Mesenchymal stem cell (in vitro differentiated cells and primary cell): ENCODE measurements around the gene KBTBD12.

Experiments
- DNase-seq: peaks from one replicate; pipeline ENCODE4 v3.0.0-alpha.2; 2013
- H2AFZ ChIP-seq: one replicate; pipeline ENCODE4 v1.6.1; 2013; ENCODE audit warnings: low read depth, mild to moderate bottlenecking, control low read depth, inconsistent platforms, low read length, moderate library complexity
- H2AK5ac ChIP-seq: 2 replicates; pipeline ENCODE4 v1.6.1; 2013; ENCODE audit warnings: low read length, moderate library complexity, mild to moderate bottlenecking, inconsistent platforms; ENCODE audit not compliant: severe bottlenecking
- H2BK120ac ChIP-seq: one replicate; pipeline ENCODE4 v1.6.1; 2013; ENCODE audit warnings: low read depth, mild to moderate bottlenecking, inconsistent platforms, low read length, moderate library complexity
- H2BK12ac ChIP-seq, 2 experiments: one replicate each; pipeline ENCODE4 v1.6.1; 2013; ENCODE audit warnings: inconsistent platforms in 2 of 2, low read length in 2 of 2, mild to moderate bottlenecking in 2 of 2, moderate library complexity in 2 of 2, control low read depth in 1 of 2
- H2BK15ac ChIP-seq: one replicate; pipeline ENCODE4 v1.6.1; 2013; ENCODE audit warnings: mild to moderate bottlenecking, low read depth, inconsistent platforms; ENCODE audit not compliant: poor library complexity, severe bottlenecking
- H2BK5ac ChIP-seq: 2 replicates; pipeline ENCODE4 v1.6.1; 2013; ENCODE audit warnings: low read depth, mild to moderate bottlenecking, low read length, control low read depth, inconsistent platforms; ENCODE audit not compliant: poor library complexity, severe bottlenecking
- H3K14ac ChIP-seq, 2 experiments: one replicate each; pipeline ENCODE4 v1.6.1; 2013; ENCODE audit warnings: inconsistent platforms in 2 of 2, low read length in 2 of 2, control low read depth in 1 of 2, mild to moderate bottlenecking in 1 of 2, moderate library complexity in 1 of 2
- H3K18ac ChIP-seq, 2 experiments: one replicate each; pipeline ENCODE4 v1.6.1; 2013; ENCODE audit warnings: inconsistent platforms in 2 of 2, low read length in 2 of 2, control low read depth in 1 of 2, low read depth in 1 of 2, mild to moderate bottlenecking in 1 of 2
- H3K23ac ChIP-seq, 2 experiments: one replicate each; pipeline ENCODE4 v1.6.1; 2013; ENCODE audit warnings: inconsistent platforms in 2 of 2, low read length in 2 of 2, mild to moderate bottlenecking in 2 of 2, moderate library complexity in 2 of 2, control low read depth in 1 of 2
- H3K27ac ChIP-seq: 2 replicates; pipeline ENCODE4 v1.5.1; 2013; ENCODE audit warnings: mild to moderate bottlenecking, moderate library complexity, low read length, control low read depth, inconsistent platforms; ENCODE audit not compliant: poor library complexity, severe bottlenecking
- H3K27me3 ChIP-seq, 2 experiments: 2 replicates each; pipeline versions ENCODE4 v1.6.1 to v1.7.0; 2013; ENCODE audit warnings: low read length in 2 of 2, mild to moderate bottlenecking in 2 of 2, moderate library complexity in 2 of 2, control low read depth in 1 of 2, inconsistent platforms in 1 of 2; ENCODE audit not compliant: control insufficient read depth in 1 of 2, insufficient read depth in 1 of 2
- H3K36me3 ChIP-seq, 2 experiments: 2 replicates each; pipeline versions ENCODE4 v1.6.1 to v1.7.0; 2013; ENCODE audit warnings: low read length in 2 of 2, control low read depth in 1 of 2, inconsistent platforms in 1 of 2, low read depth in 1 of 2, mild to moderate bottlenecking in 1 of 2; ENCODE audit not compliant: insufficient read depth in 2 of 2, control insufficient read depth in 1 of 2
- H3K4ac ChIP-seq, 2 experiments: one replicate each; pipeline ENCODE4 v1.6.1; 2013; ENCODE audit warnings: inconsistent platforms in 2 of 2, low read length in 2 of 2, mild to moderate bottlenecking in 2 of 2, moderate library complexity in 2 of 2, control low read depth in 1 of 2, low read depth in 1 of 2
- H3K4me1 ChIP-seq: 2 replicates; pipeline ENCODE4 v1.6.1; 2013; ENCODE audit warnings: low read depth, low read length, control low read depth; ENCODE audit not compliant: control insufficient read depth, insufficient read depth
- H3K4me2 ChIP-seq: 2 replicates; pipeline ENCODE4 v1.6.1; 2013; ENCODE audit warnings: low read length, mild to moderate bottlenecking, inconsistent platforms; ENCODE audit not compliant: poor library complexity, severe bottlenecking
- H3K4me3 ChIP-seq, 2 experiments: 2 replicates each; pipeline versions ENCODE4 v1.5.1 to v1.7.0; 2013; ENCODE audit warnings: low read length in 2 of 2, mild to moderate bottlenecking in 2 of 2, control low read depth in 1 of 2, low read depth in 1 of 2; ENCODE audit not compliant: insufficient read depth in 1 of 2
- H3K79me1 ChIP-seq: replicated peaks from 2 replicates; pipeline ENCODE4 v1.6.1; 2013; ENCODE audit warnings: mild to moderate bottlenecking, control low read depth, low read length, inconsistent platforms; ENCODE audit not compliant: poor library complexity, severe bottlenecking
- H3K9ac ChIP-seq: 2 replicates; pipeline ENCODE4 v1.7.0; 2013; ENCODE audit warnings: mild to moderate bottlenecking, low read length, moderate library complexity
- H3K9me3 ChIP-seq: 2 replicates; pipeline ENCODE4 v1.7.0; 2013; ENCODE audit warnings: mild to moderate bottlenecking, low read length; ENCODE audit not compliant: control insufficient read depth
- H4K8ac ChIP-seq: one replicate; pipeline ENCODE4 v1.6.1; 2013; ENCODE audit warnings: inconsistent platforms, mild to moderate bottlenecking, low read length, moderate library complexity
- H4K91ac ChIP-seq: one replicate; pipeline ENCODE4 v1.6.1; 2013; ENCODE audit warnings: mild to moderate bottlenecking, low read length, inconsistent platforms
- WGBS: methylation state at CpG from one replicate; pipeline ENCODE4 v1.1.7; 2013; ENCODE audit warnings: mixed read lengths; 5-methylcytosine and 5-hydroxymethylcytosine counted together

Gene KBTBD12

GRCh38 chr3:127981097-127981496, 66.1 kb downstream of the KBTBD12 start:
- Histone ChIP-seq H3K4me3 (no peak overlapping the region), H3K4me1 (no peaks in the 10 kb centered on the region), H3K79me1 (no peaks in the 10 kb centered on the region), H3K9ac (no peak overlapping the region), H2AK5ac (no peak overlapping the region), H3K27ac (no peak overlapping the region), H2BK5ac (no peak overlapping the region), H3K36me3 (no peaks in the 10 kb centered on the region), H3K23ac (no peak overlapping the region), H3K18ac (no peak overlapping the region), H2BK120ac (no peak overlapping the region), H4K91ac (no peak overlapping the region), H4K8ac (no peak overlapping the region), H3K9me3 (peaks cover 13% of the 10 kb centered on the region), H2BK15ac (no peak overlapping the region), H2BK12ac (no peak overlapping the region), H3K27me3 (peaks cover 16 to 35% of the 10 kb centered on the region in 2 experiments), H3K4ac (no peak overlapping the region), H3K4me2 (no peak overlapping the region), H2AFZ (no peak overlapping the region), H3K14ac (no peak overlapping the region)
- no peak for DNase-seq

- Histone ChIP-seq H2BK15ac (no peak overlapping the region), H2BK12ac (no peak overlapping the region), H3K18ac (no peak overlapping the region), H3K9ac (no peak overlapping the region), H3K9me3 (peaks cover 13% of the 10 kb centered on the region), H3K36me3 (no peaks in the 10 kb centered on the region), H4K8ac (no peak overlapping the region), H2BK120ac (no peak overlapping the region), H3K4me3 (no peak overlapping the region), H3K27me3 (peaks cover 16 to 31% of the 10 kb centered on the region in 2 experiments), H4K91ac (no peak overlapping the region), H3K4ac (no peak overlapping the region), H2BK5ac (no peak overlapping the region), H3K4me1 (no peaks in the 10 kb centered on the region), H3K14ac (no peak overlapping the region), H2AK5ac (no peak overlapping the region), H3K4me2 (no peak overlapping the region), H3K23ac (no peak overlapping the region), H2AFZ (no peak overlapping the region), H3K27ac (no peak overlapping the region), H3K79me1 (no peaks in the 10 kb centered on the region)
- WGBS, result 72% methylated on average over 3 of the region's 3 CpGs
- DNase-seq, result no peak
These were observed 67.1 kb downstream of the KBTBD12 start for GRCh38 chr3:127982155-127982554.

- WGBS, result 72% methylated on average over 8 of the region's 8 CpGs
- H2BK12ac ChIP-seq, result no peak overlapping the region
- no peaks in the 10 kb centered on the region for H3K36me3 ChIP-seq
- H4K91ac ChIP-seq, result no peak overlapping the region
- no peak overlapping the region for H3K18ac ChIP-seq
- no peak overlapping the region for H3K27ac ChIP-seq
- DNase-seq, result no peak
- no peaks in the 10 kb centered on the region for H3K79me1 ChIP-seq
- H2AK5ac ChIP-seq, result no peak overlapping the region
- peaks cover 35 to 36% of the 10 kb centered on the region in 2 experiments for H3K27me3 ChIP-seq
- no peak overlapping the region for H3K4me2 ChIP-seq
- no peak overlapping the region for H2BK5ac ChIP-seq
- no peak overlapping the region for H4K8ac ChIP-seq
- no peak overlapping the region for H3K9ac ChIP-seq
- H3K23ac ChIP-seq, result no peak overlapping the region
- no peak overlapping the region for H3K4me3 ChIP-seq
- no peak overlapping the region for H3K4ac ChIP-seq
- H3K9me3 ChIP-seq, result peaks cover 13% of the 10 kb centered on the region
- no peak overlapping the region for H2BK120ac ChIP-seq
- H3K14ac ChIP-seq, result peak overlapping the region in 1 of 2 experiments; percentile 42
- no peaks in the 10 kb centered on the region for H3K4me1 ChIP-seq
- no peak overlapping the region for H2BK15ac ChIP-seq
- no peak overlapping the region for H2AFZ ChIP-seq
These were observed 69.4 kb downstream of the KBTBD12 start for GRCh38 chr3:127984241-127984975.

- Histone ChIP-seq H2AFZ (no peak overlapping the region), H2AK5ac (no peak overlapping the region), H3K4me3 (no peak overlapping the region), H2BK15ac (no peak overlapping the region), H3K27me3 (peaks cover 35 to 43% of the 10 kb centered on the region in 2 experiments), H3K36me3 (no peaks in the 10 kb centered on the region), H3K9me3 (peaks cover 13% of the 10 kb centered on the region), H3K79me1 (no peaks in the 10 kb centered on the region), H3K23ac (no peak overlapping the region), H3K9ac (no peak overlapping the region), H4K91ac (no peak overlapping the region), H3K4me1 (no peaks in the 10 kb centered on the region), H4K8ac (no peak overlapping the region), H2BK12ac (no peak overlapping the region), H3K18ac (no peak overlapping the region), H3K27ac (no peak overlapping the region), H2BK120ac (no peak overlapping the region), H3K4ac (no peak overlapping the region), H3K4me2 (no peak overlapping the region), H2BK5ac (no peak overlapping the region), H3K14ac (peak overlapping the region in 1 of 2 experiments; percentile 42)
- no peak for DNase-seq
- WGBS, result 93% methylated on average over 4 of the region's 4 CpGs
These were observed 70.2 kb downstream of the KBTBD12 start for GRCh38 chr3:127985216-127985615.
